ENCODE data around the gene COG5.

The COG5 gene

GRCh38 chr7:107332488-107333269 is 231.0 kb downstream of the COG5 start:
- DNase-seq (ENCODE audit: low read depth): no peak
- in situ Hi-C loops (cut with HindIII; ENCODE audit: low sequenced_read_pairs): no loop called here
- no peak for TF ChIP-seq CTCF (IDR thresholded peaks at IDR 0.05; ENCODE audit: low read depth, low read length, missing control alignments)
- no peak overlapping the region for H3K4me3 ChIP-seq (ENCODE audit: low read depth, low read length)

- no peak for DNase-seq (ENCODE audit: low read depth)
- no peak overlapping the region for H3K4me3 ChIP-seq (ENCODE audit: low read depth, low read length)
- TF ChIP-seq CTCF (IDR thresholded peaks at IDR 0.05; ENCODE audit: low read depth, low read length, missing control alignments): no peak
- in situ Hi-C loops (cut with HindIII; ENCODE audit: low sequenced_read_pairs): no loop called here
Measured at GRCh38 chr7:107330478-107330877, 233.2 kb downstream of the COG5 start.

- TF ChIP-seq CTCF (IDR thresholded peaks at IDR 0.05; ENCODE audit: low read depth, low read length, missing control alignments): no peak
- no peak overlapping the region for H3K4me3 ChIP-seq (ENCODE audit: low read depth, low read length)
- in situ Hi-C loops (cut with HindIII; ENCODE audit: low sequenced_read_pairs): no loop called here
- DNase-seq (ENCODE audit: low read depth): no peak
Measured at GRCh38 chr7:107327986-107328569, 235.6 kb downstream of the COG5 start.

GRCh38 chr7:107326061-107326460 is 237.7 kb downstream of the COG5 start:
- in situ Hi-C loops (cut with HindIII; ENCODE audit: low sequenced_read_pairs): no loop called here
- TF ChIP-seq CTCF (IDR thresholded peaks at IDR 0.05; ENCODE audit: low read depth, low read length, missing control alignments): no peak
- DNase-seq (ENCODE audit: low read depth): no peak
- H3K4me3 ChIP-seq (ENCODE audit: low read depth, low read length): no peak overlapping the region

- H3K4me3 ChIP-seq (ENCODE audit: low read depth, low read length): no peak overlapping the region
- TF ChIP-seq CTCF (IDR thresholded peaks at IDR 0.05; ENCODE audit: low read depth, low read length, missing control alignments): no peak
- DNase-seq (ENCODE audit: low read depth): no peak
- in situ Hi-C loops (cut with HindIII; ENCODE audit: low sequenced_read_pairs): no loop called here
Measured at GRCh38 chr7:107322015-107322414, 241.7 kb downstream of the COG5 start.

GRCh38 chr7:107321611-107322010 is 242.1 kb downstream of the COG5 start:
- no peak for TF ChIP-seq CTCF (IDR thresholded peaks at IDR 0.05; ENCODE audit: low read depth, low read length, missing control alignments)
- no peak for DNase-seq (ENCODE audit: low read depth)
- in situ Hi-C loops (cut with HindIII; ENCODE audit: low sequenced_read_pairs): no loop called here
- no peak overlapping the region for H3K4me3 ChIP-seq (ENCODE audit: low read depth, low read length)
